Ovary (tissue), 9 donors: ENCODE results near the gene EPPIN. TPM values are rescaled to one million over a fixed set of nuclear protein-coding genes. Genes with fewer than 3 reads are reported as not detected.

Experiments used
- DNase-seq, 5 donors: peaks; one replicate each; pipeline ENCODE4 v3.0.0-alpha.2; 2019 to 2020
- H3K27ac ChIP-seq, 2 donors: fragments of 200-600 bp; one replicate each; pipeline versions ENCODE4 v1.5.1 to v1.8.0; 2019 to 2022
- H3K27me3 ChIP-seq: fragments of 200-600 bp; one replicate; pipeline ENCODE4 v1.8.0; 2022
- H3K36me3 ChIP-seq: fragments of 200-600 bp; sonication (generic); one replicate; pipeline ENCODE4 v1.5.1; 2019
- H3K4me1 ChIP-seq: one replicate; pipeline ENCODE4 v1.8.1; 2013; ENCODE audit warnings: mild to moderate bottlenecking, moderate library complexity; ENCODE audit not compliant: insufficient read depth
- H3K4me3 ChIP-seq: fragments of 200-600 bp; sonication (generic); one replicate; pipeline ENCODE4 v1.5.1; 2017
- H3K9me3 ChIP-seq, 2 donors: fragments of 200-600 bp in 1 of 2; sonication (generic) in 1 of 2; one replicate each; pipeline versions ENCODE4 v1.5.1 to v1.8.1; 2013 to 2019; ENCODE audit warnings: mild to moderate bottlenecking in 1 of 2, moderate library complexity in 1 of 2
- EP300 ChIP-seq: sonication (generic); formaldehyde crosslinking; IDR thresholded peaks from one replicate; pipeline ENCODE4 v1.6.1; 2017; ENCODE audit warnings: antibody characterized with exemption
- POLR2A ChIP-seq: fragments of 450-650 bp; IDR thresholded peaks from one replicate; pipeline ENCODE4 v1.6.1; 2017; ENCODE audit warnings: antibody characterized with exemption, mild to moderate bottlenecking, moderate library complexity
- WGBS, 3 donors: extraction: QIAGEN DNeasy Blood & Tissue Kit in 1 of 3; methylation state at CpG; one replicate each; pipeline versions ENCODE4 v1.1.5 to v1.1.7; 2013 to 2017; 5-methylcytosine and 5-hydroxymethylcytosine counted together
- intact Hi-C, 4 donors: fragments of 100-400 bp; cut with DNase I; formaldehyde crosslinking; loops; one replicate each; pipeline versions ENCODE4 v1.11.0 to v1.15.1; 2022 to 2023
- polyA plus RNA-seq, 2 donors: library from polyadenylated mRNA; stranded (reverse); fragments of 200-250 nt in 1 of 2; fragments of 350-450 nt in 1 of 2; fragmentation: Illumina TruSeq in 1 of 2; extraction: RNeasy Lipid Tissue Mini Kit (QIAGEN cat#74804) in 1 of 2; gene quantifications; one replicate each; pipeline ENCODE4 v1.2.3, GENCODE V29; 2013 to 2014
- total RNA-seq, 7 donors: library from RNA; depleted of rRNA in 2 of 7; stranded (reverse); fragments of >200 nt in 2 of 7; fragmentation: NEBNext Ultra II Directional in 3 of 7; extraction: Animal tissue kit (Norgen Biotek cat#: 25700) in 3 of 7; gene quantifications; one replicate each; pipeline versions ENCODE4 v1.1.0 to v1.2.4, GENCODE V29; 2016 to 2023
- TF ChIP-seq, protein P1 (sequence below), 3 donors: fragments of 450-650 bp in 2 of 3; fragments of 200-600 bp in 1 of 3; IDR thresholded peaks; one replicate each; pipeline versions ENCODE4 v1.5.1 to v1.8.0; 2016 to 2022; ENCODE audit warnings: antibody characterized with exemption in 3 of 3, mild to moderate bottlenecking in 1 of 3
- donor health status: DM: no; HTN: no; CAD: no; lungs with moderate emphysema.
- donor health status: DM: no; HTN: no; CAD: no.
- donor health status: Bipolar disorder and iron deficiency.
- donor health status: DM: yes; HTN: yes; CAD: no.
- donor health status: DM: no; HTN: no; CAD: no.
- donor health status: DM: yes; HTN: yes; CAD: no.

Gene EPPIN
- total and polyA plus RNA-seq, 9 donors, result 0.21 to 1.1 (median 0.34) TPM; not detected in 5

DNA sequence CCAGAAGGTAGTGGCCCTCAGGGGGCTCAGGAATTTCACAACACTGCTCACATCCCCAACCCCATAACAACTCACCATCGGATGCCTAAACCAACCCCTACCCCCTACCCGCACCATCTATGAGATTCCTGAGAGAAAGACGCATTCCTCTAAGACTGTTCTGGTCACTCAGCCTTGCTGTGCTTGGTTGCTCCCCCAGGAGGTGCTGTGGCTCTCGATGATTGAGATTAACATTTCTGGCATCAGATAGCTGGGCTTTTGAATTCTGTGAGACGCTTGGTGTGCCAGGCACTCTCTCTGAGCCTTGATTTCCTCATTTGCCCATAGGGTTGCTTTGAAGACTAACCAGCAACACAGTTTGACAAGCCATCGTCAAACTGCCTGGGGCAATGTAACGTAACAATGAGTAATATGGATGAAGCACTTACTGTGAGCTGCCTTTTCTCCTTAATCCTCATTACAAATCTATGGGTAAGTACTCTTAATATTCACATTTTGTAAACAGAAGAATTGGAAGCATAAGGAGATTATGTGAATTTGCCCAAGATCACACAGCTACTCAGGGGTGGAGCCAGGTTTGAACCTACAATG is 8.9 kb downstream of the EPPIN start:
- WGBS, 3 donors, result 48 to 65% (median 63%) methylated on average over 7 of the region's 7 CpGs
- Histone ChIP-seq H3K4me1 (no peaks in the 10 kb centered on the region), H3K9me3 (no peaks in the 10 kb centered on the region), H3K36me3 (no peaks in the 10 kb centered on the region), H3K27ac (no peak overlapping the region), H3K4me3 (no peak overlapping the region), H3K27me3 (no peaks in the 10 kb centered on the region)
- no peak for DNase-seq
- intact Hi-C loops, result no loop called here
- TF ChIP-seq, protein P1, sequence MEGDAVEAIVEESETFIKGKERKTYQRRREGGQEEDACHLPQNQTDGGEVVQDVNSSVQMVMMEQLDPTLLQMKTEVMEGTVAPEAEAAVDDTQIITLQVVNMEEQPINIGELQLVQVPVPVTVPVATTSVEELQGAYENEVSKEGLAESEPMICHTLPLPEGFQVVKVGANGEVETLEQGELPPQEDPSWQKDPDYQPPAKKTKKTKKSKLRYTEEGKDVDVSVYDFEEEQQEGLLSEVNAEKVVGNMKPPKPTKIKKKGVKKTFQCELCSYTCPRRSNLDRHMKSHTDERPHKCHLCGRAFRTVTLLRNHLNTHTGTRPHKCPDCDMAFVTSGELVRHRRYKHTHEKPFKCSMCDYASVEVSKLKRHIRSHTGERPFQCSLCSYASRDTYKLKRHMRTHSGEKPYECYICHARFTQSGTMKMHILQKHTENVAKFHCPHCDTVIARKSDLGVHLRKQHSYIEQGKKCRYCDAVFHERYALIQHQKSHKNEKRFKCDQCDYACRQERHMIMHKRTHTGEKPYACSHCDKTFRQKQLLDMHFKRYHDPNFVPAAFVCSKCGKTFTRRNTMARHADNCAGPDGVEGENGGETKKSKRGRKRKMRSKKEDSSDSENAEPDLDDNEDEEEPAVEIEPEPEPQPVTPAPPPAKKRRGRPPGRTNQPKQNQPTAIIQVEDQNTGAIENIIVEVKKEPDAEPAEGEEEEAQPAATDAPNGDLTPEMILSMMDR (IDR thresholded peaks at IDR 0.05), result no peak
- TF ChIP-seq EP300 (no peak), POLR2A (no peak)

DNA sequence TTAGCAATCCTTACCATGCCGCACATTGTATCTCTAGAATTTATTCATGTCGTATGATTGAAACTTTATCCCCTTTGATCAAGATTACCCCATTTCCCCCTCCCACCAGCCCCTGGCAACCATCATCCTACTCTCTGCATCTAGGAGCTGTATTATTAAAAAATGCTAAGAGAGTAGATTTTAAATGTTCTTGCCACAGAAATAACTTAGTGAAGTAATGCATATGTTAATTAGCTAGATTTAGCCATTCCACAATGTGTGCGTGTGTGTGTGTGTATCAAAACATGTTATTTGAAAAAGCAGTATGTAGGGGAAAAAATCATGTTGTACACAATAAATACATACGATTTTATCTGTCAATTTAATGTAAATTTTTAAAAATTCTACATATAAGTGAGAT is 19.9 kb downstream of the EPPIN start:
- 68 to 75% (median 75%) methylated on average over 4 of the region's 4 CpGs for WGBS, 3 donors

DNA sequence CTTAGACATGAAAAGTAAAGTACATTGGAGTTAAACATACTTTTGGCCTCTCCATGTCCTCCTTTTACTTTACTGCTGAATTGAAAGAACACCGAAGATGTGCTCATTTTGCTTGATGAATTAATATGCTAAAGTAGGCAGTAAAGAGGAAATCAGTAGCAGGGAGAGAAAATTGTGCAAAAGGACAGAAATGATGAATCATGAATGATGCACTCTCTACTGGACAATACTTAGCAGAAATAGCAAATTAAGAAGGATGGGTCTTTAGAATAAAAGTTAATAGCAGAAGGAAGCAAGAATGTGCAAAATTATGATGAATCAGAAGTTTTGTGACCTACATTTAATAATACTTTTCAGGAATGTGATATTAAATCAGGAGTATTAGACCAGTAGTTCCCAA is 23.4 kb downstream of the EPPIN start:
- intact Hi-C loops, result no loop called here

More for the DNA sequence above, 19.9 kb downstream of the EPPIN start:
- no peaks in the 10 kb centered on the region for H3K36me3 ChIP-seq
- no peak overlapping the region for H3K4me3 ChIP-seq
- H3K27me3 ChIP-seq, result no peaks in the 10 kb centered on the region
- intact Hi-C loops, result no loop called here
- H3K27ac ChIP-seq, result no peak overlapping the region
- TF ChIP-seq POLR2A, result no peak
- TF ChIP-seq EP300, result no peak
- TF ChIP-seq, protein P1 (IDR thresholded peaks at IDR 0.05), result no peak
- DNase-seq, result no peak
- no peaks in the 10 kb centered on the region for H3K9me3 ChIP-seq
- no peaks in the 10 kb centered on the region for H3K4me1 ChIP-seq

DNA sequence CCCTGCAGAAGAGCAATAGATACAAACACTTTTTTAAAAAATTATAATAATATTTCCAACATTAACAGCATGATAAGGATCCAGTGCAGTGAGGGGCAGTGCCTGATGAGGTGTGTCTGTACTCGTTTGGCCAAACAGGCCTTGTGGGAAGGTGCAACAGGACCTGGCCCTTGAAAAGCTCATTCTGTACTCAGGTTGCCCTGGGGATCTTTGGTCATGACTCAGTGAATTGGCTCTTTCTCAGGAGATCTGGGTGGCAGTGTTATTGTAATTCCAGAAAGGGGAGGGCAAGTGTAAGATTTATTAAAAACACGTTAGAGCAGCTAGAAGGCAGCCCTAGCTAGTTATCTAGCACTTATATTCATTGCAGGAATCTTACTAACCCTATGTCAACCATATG is 28.9 kb downstream of the EPPIN start:
- H3K36me3 ChIP-seq, result no peaks in the 10 kb centered on the region
- no peaks in the 10 kb centered on the region for H3K9me3 ChIP-seq
- 19 to 32% (median 24%) methylated on average over 2 of the region's 2 CpGs for WGBS, 3 donors
- TF ChIP-seq EP300, result no peak
- TF ChIP-seq POLR2A, result no peak
- TF ChIP-seq, protein P1 (IDR thresholded peaks at IDR 0.05), result no peak
- H3K27ac ChIP-seq, result no peak overlapping the region
- no peak overlapping the region for H3K4me3 ChIP-seq
- intact Hi-C loops, result no loop called here
- no peaks in the 10 kb centered on the region for H3K4me1 ChIP-seq
- no peaks in the 10 kb centered on the region for H3K27me3 ChIP-seq
- DNase-seq, result no peak

More for the DNA sequence above, 23.4 kb downstream of the EPPIN start:
- no peak for TF ChIP-seq POLR2A
- TF ChIP-seq, protein P1 (IDR thresholded peaks at IDR 0.05), result no peak
- no peak for TF ChIP-seq EP300
- no peak overlapping the region for H3K27ac ChIP-seq
- no peaks in the 10 kb centered on the region for H3K4me1 ChIP-seq
- no peak for DNase-seq
- no peaks in the 10 kb centered on the region for H3K36me3 ChIP-seq
- no peaks in the 10 kb centered on the region for H3K9me3 ChIP-seq
- H3K4me3 ChIP-seq, result no peak overlapping the region
- no peaks in the 10 kb centered on the region for H3K27me3 ChIP-seq
- WGBS, 3 donors, result 62 to 85% (median 78%) methylated on average over 1 of the region's 1 CpG
